ENCODE data around the gene TINCR.

DNA sequence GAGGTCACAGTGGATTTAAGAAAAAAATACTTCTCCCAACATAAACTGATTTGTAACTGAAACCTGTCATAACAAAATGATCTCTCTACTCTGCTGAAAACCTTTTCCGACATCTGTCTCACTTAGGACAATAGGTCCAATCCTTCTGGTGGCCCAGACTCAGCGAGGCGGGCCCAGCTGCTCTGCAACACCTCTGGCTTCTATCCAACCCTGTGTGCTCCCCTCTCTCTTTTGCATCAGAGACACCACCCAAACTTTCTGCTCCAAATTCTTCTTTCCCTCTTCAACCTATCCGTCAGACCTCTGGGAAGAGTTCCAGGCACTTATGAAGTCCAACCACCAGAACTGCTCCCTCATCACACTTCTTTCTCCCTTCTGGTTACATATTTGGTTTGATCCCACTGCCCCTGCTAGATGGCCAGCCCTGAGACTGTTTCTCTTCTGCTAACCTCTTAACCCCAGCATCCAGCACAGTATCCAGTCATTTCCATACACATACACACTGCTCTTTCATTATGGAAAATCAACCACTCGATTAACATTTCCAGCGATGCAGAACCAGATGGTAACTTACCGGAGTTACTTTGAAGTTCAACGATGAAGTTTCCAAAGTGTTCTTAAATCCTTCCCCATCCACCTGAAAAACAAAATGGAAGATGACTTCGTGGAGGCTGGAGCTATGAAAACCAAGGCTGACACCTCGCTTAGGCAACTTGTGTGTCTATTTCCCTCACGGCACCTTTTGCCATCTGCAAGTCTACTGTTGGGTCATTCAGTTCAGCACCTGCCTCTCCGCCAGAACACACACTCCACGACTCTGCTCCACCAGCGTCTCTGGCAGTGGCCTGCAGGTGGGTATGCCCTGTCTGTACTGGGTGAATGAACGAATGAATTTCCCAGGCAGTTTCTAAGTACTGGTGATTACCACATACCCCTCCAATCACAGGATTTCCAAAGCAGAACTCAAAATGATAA, 45.4 kb upstream of the TINCR start:
- TF ChIP-seq, protein P1, sequence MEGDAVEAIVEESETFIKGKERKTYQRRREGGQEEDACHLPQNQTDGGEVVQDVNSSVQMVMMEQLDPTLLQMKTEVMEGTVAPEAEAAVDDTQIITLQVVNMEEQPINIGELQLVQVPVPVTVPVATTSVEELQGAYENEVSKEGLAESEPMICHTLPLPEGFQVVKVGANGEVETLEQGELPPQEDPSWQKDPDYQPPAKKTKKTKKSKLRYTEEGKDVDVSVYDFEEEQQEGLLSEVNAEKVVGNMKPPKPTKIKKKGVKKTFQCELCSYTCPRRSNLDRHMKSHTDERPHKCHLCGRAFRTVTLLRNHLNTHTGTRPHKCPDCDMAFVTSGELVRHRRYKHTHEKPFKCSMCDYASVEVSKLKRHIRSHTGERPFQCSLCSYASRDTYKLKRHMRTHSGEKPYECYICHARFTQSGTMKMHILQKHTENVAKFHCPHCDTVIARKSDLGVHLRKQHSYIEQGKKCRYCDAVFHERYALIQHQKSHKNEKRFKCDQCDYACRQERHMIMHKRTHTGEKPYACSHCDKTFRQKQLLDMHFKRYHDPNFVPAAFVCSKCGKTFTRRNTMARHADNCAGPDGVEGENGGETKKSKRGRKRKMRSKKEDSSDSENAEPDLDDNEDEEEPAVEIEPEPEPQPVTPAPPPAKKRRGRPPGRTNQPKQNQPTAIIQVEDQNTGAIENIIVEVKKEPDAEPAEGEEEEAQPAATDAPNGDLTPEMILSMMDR (IDR thresholded peaks at IDR 0.05): no peak
- TF ChIP-seq EP300 (IDR thresholded peaks at IDR 0.05): no peak

Data from ovary (tissue), 3 donors.